GM12878 (cell line): ENCODE data around the gene LRP10. TPM values are rescaled to one million over a fixed set of nuclear protein-coding genes. Genes with fewer than 3 reads are reported as not detected.

ENCODE experiments used
- BCL11A ChIP-seq: IDR thresholded peaks from 2 replicates; pipeline ENCODE4 v1.6.1; 2011; ENCODE audit warnings: low read depth, low read length
- CEBPB ChIP-seq, 2 experiments: fragments of 150-350 bp in 1 of 2; IDR thresholded peaks; 2 replicates each; pipeline ENCODE4 v1.6.1; 2012 to 2014; ENCODE audit warnings: low read depth in 2 of 2, low read length in 2 of 2, borderline replicate concordance in 1 of 2, inconsistent platforms in 1 of 2
- CREB1 ChIP-seq: IDR thresholded peaks from 2 replicates; pipeline ENCODE4 v1.6.1; 2012; ENCODE audit warnings: low read depth, mild to moderate bottlenecking, inconsistent platforms
- CREM ChIP-seq: IDR thresholded peaks from 2 replicates; pipeline ENCODE4 v1.6.1; 2014; ENCODE audit warnings: antibody characterized with exemption, low read depth
- HCFC1 ChIP-seq: fragments of 150-350 bp; IDR thresholded peaks from 2 replicates; pipeline ENCODE4 v1.6.1; 2014; ENCODE audit warnings: low read length
- IKZF2 ChIP-seq, 2 experiments: fragments of 450-650 bp; IDR thresholded peaks; 2 replicates each; pipeline ENCODE4 v1.6.1; 2017; ENCODE audit warnings: mild to moderate bottlenecking in 2 of 2, moderate library complexity in 2 of 2
- JUND ChIP-seq: IDR thresholded peaks from 2 replicates; pipeline ENCODE4 v1.6.1; 2012; ENCODE audit warnings: low read depth, mild to moderate bottlenecking, low read length, improper control_type of control experiment, moderate library complexity
- RELA ChIP-seq: fragments of 450-650 bp; IDR thresholded peaks from 2 replicates; pipeline ENCODE4 v1.8.0; 2014; ENCODE audit warnings: borderline replicate concordance; ENCODE audit not compliant: partially characterized antibody
- RUNX3 ChIP-seq: IDR thresholded peaks from 2 replicates; pipeline ENCODE4 v1.6.1; 2012; ENCODE audit warnings: low read length, inconsistent platforms
- SPI1 ChIP-seq: IDR thresholded peaks from 2 replicates; pipeline ENCODE4 v1.6.1; 2011; ENCODE audit warnings: low read depth, mild to moderate bottlenecking, low read length, moderate library complexity, borderline replicate concordance; ENCODE audit not compliant: insufficient read depth
- ZSCAN29 ChIP-seq: fragments of 450-650 bp; IDR thresholded peaks from 2 replicates; pipeline ENCODE4 v1.6.1; 2017; ENCODE audit warnings: mild to moderate bottlenecking, moderate library complexity
- polyA plus RNA-seq, 11 experiments: library from polyadenylated mRNA; depleted of rRNA in 4 of 11; unstranded in 6 of 11; stranded (reverse) in 5 of 11; fragments of >200 nt; fragmentation: Nextera tagmentation in 4 of 11; fragmentation: Illumina TruSeq in 1 of 11; extraction: Ambion mirVana in 4 of 11; extraction: Trizol in 1 of 11; gene quantifications; 1 replicate in 1 of 11; 2 replicates in 10 of 11; pipeline versions ENCODE4 v1.2.1 to v1.2.3, GENCODE V29; 2011 to 2016; ENCODE audit warnings: inconsistent platforms in 2 of 11, missing spikeins in 2 of 11, low read depth in 1 of 11
- total RNA-seq, 4 experiments: library from RNA; depleted of rRNA in 3 of 4; stranded (reverse); fragments of >200 nt in 3 of 4; fragmentation: Illumina TruSeq in 1 of 4; extraction: Trizol in 1 of 4; gene quantifications; 2 replicates each; pipeline versions ENCODE4 v1.2.1 to v1.2.3, GENCODE V29; 2013 to 2021
- TF ChIP-seq, protein P1 (sequence below): IDR thresholded peaks from 2 replicates; pipeline ENCODE4 v1.6.1; 2012; ENCODE audit warnings: improper control_type of control experiment, low read depth, low read length; ENCODE audit not compliant: insufficient replicate concordance
- TF ChIP-seq, protein P2 (sequence below): IDR thresholded peaks from 2 replicates; pipeline ENCODE4 v1.6.1; 2012; ENCODE audit warnings: low read depth, low read length, improper control_type of control experiment
- TF ChIP-seq, protein P3 (sequence below): IDR thresholded peaks from 2 replicates; pipeline ENCODE4 v1.6.1; 2011; ENCODE audit warnings: low read depth, mild to moderate bottlenecking, low read length, moderate library complexity, borderline replicate concordance; ENCODE audit errors: extremely low read depth

Gene LRP10
- total and polyA plus RNA-seq, 10 of the 15 experiments (the other 5 are each of a cell fraction or from before 2014, with no cell fraction given), result 3.0 to 56.9 (median 20.9) TPM

DNA sequence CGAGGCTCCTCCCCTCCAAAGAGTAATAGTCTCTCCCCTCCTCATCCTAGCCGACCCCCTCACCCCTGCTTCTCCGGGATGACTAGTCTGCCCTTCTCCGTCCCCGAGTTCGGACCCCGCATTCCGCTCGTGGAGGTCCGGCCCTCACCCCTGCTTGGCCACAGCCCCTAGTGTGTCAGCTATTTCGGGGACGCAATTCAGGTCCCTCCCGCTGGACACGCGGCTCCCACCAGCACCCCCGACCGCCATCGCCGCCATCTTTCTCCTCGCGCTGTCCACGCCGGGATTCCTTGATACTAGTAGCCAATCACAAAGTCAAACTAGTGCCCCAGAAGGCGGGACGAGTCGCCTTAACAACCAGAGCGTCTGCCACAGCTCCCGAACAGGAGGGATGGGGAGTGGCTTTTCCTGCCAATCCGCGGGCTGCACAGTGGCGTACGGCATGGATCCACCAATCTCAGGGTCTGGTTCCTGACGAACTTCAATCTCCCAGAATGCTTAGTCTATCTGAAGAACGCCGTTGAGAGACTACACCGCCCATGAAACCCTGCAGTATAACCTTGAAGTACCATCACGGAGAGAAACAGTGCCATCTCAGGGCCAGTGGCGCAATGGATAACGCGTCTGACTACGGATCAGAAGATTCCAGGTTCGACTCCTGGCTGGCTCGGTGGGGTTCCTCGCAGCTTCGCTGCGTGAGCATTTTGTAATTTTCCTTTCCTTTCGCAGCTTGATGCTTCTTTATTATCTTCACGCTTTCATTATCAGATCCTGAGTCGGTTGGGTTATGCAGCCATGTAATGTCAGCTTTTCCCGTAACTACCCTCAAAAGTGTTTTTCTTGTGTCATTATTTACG is 57.8 kb downstream of the LRP10 start, which contains the start of gene PRMT5 (continued):
- TF ChIP-seq, protein P1, sequence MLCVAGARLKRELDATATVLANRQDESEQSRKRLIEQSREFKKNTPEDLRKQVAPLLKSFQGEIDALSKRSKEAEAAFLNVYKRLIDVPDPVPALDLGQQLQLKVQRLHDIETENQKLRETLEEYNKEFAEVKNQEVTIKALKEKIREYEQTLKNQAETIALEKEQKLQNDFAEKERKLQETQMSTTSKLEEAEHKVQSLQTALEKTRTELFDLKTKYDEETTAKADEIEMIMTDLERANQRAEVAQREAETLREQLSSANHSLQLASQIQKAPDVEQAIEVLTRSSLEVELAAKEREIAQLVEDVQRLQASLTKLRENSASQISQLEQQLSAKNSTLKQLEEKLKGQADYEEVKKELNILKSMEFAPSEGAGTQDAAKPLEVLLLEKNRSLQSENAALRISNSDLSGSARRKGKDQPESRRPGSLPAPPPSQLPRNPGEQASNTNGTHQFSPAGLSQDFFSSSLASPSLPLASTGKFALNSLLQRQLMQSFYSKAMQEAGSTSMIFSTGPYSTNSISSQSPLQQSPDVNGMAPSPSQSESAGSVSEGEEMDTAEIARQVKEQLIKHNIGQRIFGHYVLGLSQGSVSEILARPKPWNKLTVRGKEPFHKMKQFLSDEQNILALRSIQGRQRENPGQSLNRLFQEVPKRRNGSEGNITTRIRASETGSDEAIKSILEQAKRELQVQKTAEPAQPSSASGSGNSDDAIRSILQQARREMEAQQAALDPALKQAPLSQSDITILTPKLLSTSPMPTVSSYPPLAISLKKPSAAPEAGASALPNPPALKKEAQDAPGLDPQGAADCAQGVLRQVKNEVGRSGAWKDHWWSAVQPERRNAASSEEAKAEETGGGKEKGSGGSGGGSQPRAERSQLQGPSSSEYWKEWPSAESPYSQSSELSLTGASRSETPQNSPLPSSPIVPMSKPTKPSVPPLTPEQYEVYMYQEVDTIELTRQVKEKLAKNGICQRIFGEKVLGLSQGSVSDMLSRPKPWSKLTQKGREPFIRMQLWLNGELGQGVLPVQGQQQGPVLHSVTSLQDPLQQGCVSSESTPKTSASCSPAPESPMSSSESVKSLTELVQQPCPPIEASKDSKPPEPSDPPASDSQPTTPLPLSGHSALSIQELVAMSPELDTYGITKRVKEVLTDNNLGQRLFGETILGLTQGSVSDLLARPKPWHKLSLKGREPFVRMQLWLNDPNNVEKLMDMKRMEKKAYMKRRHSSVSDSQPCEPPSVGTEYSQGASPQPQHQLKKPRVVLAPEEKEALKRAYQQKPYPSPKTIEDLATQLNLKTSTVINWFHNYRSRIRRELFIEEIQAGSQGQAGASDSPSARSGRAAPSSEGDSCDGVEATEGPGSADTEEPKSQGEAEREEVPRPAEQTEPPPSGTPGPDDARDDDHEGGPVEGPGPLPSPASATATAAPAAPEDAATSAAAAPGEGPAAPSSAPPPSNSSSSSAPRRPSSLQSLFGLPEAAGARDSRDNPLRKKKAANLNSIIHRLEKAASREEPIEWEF, result no peak
- TF ChIP-seq RELA (peak; percentile 1), SPI1 (no peak), CREM (0 out of 2 replicates have a peak, but pooled peaks have one; percentile 20), HCFC1 (peak; percentile 61), IKZF2 (IDR thresholded peaks at IDR 0.05) (peak; percentile 69 to 84; a peak in 3 of 4 replicates), JUND (no peak), ZSCAN29 (peak; percentile 93), CEBPB (IDR thresholded peaks at IDR 0.05; ENCODE audit: borderline replicate concordance in 1 of 2, low read depth in 2 of 2, low read length in 2 of 2) (no peak), CREB1 (peak; percentile 70), BCL11A (no peak), RUNX3 (peak; percentile 61)
- TF ChIP-seq, protein P2, sequence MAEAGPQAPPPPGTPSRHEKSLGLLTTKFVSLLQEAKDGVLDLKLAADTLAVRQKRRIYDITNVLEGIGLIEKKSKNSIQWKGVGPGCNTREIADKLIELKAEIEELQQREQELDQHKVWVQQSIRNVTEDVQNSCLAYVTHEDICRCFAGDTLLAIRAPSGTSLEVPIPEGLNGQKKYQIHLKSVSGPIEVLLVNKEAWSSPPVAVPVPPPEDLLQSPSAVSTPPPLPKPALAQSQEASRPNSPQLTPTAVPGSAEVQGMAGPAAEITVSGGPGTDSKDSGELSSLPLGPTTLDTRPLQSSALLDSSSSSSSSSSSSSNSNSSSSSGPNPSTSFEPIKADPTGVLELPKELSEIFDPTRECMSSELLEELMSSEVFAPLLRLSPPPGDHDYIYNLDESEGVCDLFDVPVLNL, result no peak
- TF ChIP-seq, protein P3, sequence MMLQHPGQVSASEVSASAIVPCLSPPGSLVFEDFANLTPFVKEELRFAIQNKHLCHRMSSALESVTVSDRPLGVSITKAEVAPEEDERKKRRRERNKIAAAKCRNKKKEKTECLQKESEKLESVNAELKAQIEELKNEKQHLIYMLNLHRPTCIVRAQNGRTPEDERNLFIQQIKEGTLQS, result no peak
